Mesendoderm (in vitro differentiated cells): ENCODE data around the gene MMP17.

Experiments
- DNase-seq: peaks from one replicate; pipeline ENCODE4 v3.0.0; 2013
- H2AK5ac ChIP-seq: 2 replicates; pipeline ENCODE4 v1.6.1; 2013; ENCODE audit warnings: low read length, inconsistent platforms
- H2BK120ac ChIP-seq: 2 replicates; pipeline ENCODE4 v1.6.1; 2013; ENCODE audit warnings: low read depth, mild to moderate bottlenecking, low read length, moderate library complexity, mixed read lengths
- H2BK15ac ChIP-seq: replicated peaks from 2 replicates; pipeline ENCODE4 v1.6.1; 2013; ENCODE audit warnings: low read depth, mild to moderate bottlenecking, moderate library complexity
- H2BK5ac ChIP-seq: 2 replicates; pipeline ENCODE4 v1.6.1; 2013; ENCODE audit warnings: low read length, inconsistent platforms
- H3K18ac ChIP-seq: 2 replicates; pipeline ENCODE4 v1.6.1; 2013; ENCODE audit warnings: mild to moderate bottlenecking, low read length, mixed read lengths
- H3K23ac ChIP-seq: one replicate; pipeline ENCODE4 v1.6.1; 2013; ENCODE audit warnings: low read length
- H3K27ac ChIP-seq: 2 replicates; pipeline ENCODE4 v1.5.1; 2013; ENCODE audit warnings: low read depth, mild to moderate bottlenecking, inconsistent platforms, low read length, moderate library complexity
- H3K27me3 ChIP-seq: 2 replicates; pipeline ENCODE4 v1.6.1; 2013; ENCODE audit warnings: low read length, control low read depth, mild to moderate bottlenecking, inconsistent platforms; ENCODE audit not compliant: insufficient read depth, poor library complexity
- H3K36me3 ChIP-seq: 2 replicates; pipeline ENCODE4 v1.6.1; 2013; ENCODE audit warnings: low read length, inconsistent platforms; ENCODE audit not compliant: control insufficient read depth, insufficient read depth
- H3K4ac ChIP-seq: one replicate; pipeline ENCODE4 v1.6.1; 2013; ENCODE audit warnings: low read depth, mild to moderate bottlenecking, low read length, moderate library complexity
- H3K4me1 ChIP-seq: 2 replicates; pipeline ENCODE4 v1.6.1; 2013; ENCODE audit warnings: low read depth, low read length, inconsistent platforms; ENCODE audit not compliant: control insufficient read depth
- H3K4me2 ChIP-seq: 2 replicates; pipeline ENCODE4 v1.6.1; 2013; ENCODE audit warnings: low read length
- H3K4me3 ChIP-seq: 2 replicates; pipeline ENCODE4 v1.5.1; 2013; ENCODE audit warnings: mild to moderate bottlenecking, low read length
- H3K56ac ChIP-seq: one replicate; pipeline ENCODE4 v1.6.1; 2013; ENCODE audit warnings: low read length
- H3K79me1 ChIP-seq: 2 replicates; pipeline ENCODE4 v1.6.1; 2013; ENCODE audit warnings: low read length, inconsistent platforms
- H3K79me2 ChIP-seq: 2 replicates; pipeline ENCODE4 v1.6.1; 2013; ENCODE audit warnings: mild to moderate bottlenecking, low read length; ENCODE audit not compliant: control insufficient read depth, insufficient read depth
- H3K9ac ChIP-seq: 2 replicates; pipeline ENCODE4 v1.6.1; 2013; ENCODE audit warnings: low read length, inconsistent platforms
- H4K5ac ChIP-seq: one replicate; pipeline ENCODE4 v1.6.1; 2013; ENCODE audit warnings: low read length
- H4K8ac ChIP-seq: one replicate; pipeline ENCODE4 v1.6.1; 2013; ENCODE audit warnings: low read depth, mild to moderate bottlenecking, control low read depth, low read length, moderate library complexity
- whole genome bisulfite sequencing: extraction: QIAGEN DNeasy Blood & Tissue Kit; methylation state at CpG from one replicate; pipeline ENCODE4 v1.1.7; 2013; ENCODE audit warnings: low lambda C conversion rate, missing lambda C conversion rate; ENCODE audit not compliant: insufficient coverage; ENCODE audit errors: extremely low coverage; 5-methylcytosine and 5-hydroxymethylcytosine counted together

The MMP17 gene

GRCh38 chr12:131848753-131849152 lies 20.6 kb downstream of the MMP17 start:
- no peak overlapping the region for H3K23ac ChIP-seq
- no peak overlapping the region for H2AK5ac ChIP-seq
- H3K4me3 ChIP-seq, result no peak overlapping the region
- no peaks in the 10 kb centered on the region for H3K79me1 ChIP-seq
- H3K4ac ChIP-seq, result no peak overlapping the region
- H3K9ac ChIP-seq, result no peak overlapping the region
- H3K4me2 ChIP-seq, result no peak overlapping the region
- no peaks in the 10 kb centered on the region for H3K27me3 ChIP-seq
- no peak overlapping the region for H2BK120ac ChIP-seq
- H2BK5ac ChIP-seq, result no peak overlapping the region
- DNase-seq, result no peak
- no peak overlapping the region for H3K18ac ChIP-seq
- no peak overlapping the region for H2BK15ac ChIP-seq
- no peak overlapping the region for H4K5ac ChIP-seq
- no CpG with 5 or more reads among the region's 24 CpGs for WGBS
- H3K36me3 ChIP-seq, result no peaks in the 10 kb centered on the region
- H3K4me1 ChIP-seq, result no peaks in the 10 kb centered on the region
- H3K79me2 ChIP-seq, result no peaks in the 10 kb centered on the region
- H4K8ac ChIP-seq, result no peak overlapping the region
- no peak overlapping the region for H3K56ac ChIP-seq
- no peak overlapping the region for H3K27ac ChIP-seq

- Histone ChIP-seq H3K79me2 (no peaks in the 10 kb centered on the region), H3K4ac (no peak overlapping the region), H3K4me3 (no peak overlapping the region), H3K56ac (no peak overlapping the region), H2BK5ac (no peak overlapping the region), H3K4me2 (no peak overlapping the region), H3K79me1 (no peaks in the 10 kb centered on the region), H2AK5ac (no peak overlapping the region), H3K23ac (no peak overlapping the region), H3K27me3 (no peaks in the 10 kb centered on the region), H4K5ac (no peak overlapping the region), H2BK120ac (no peak overlapping the region), H3K36me3 (no peaks in the 10 kb centered on the region), H2BK15ac (no peak overlapping the region), H3K4me1 (no peaks in the 10 kb centered on the region), H3K9ac (no peak overlapping the region), H3K18ac (no peak overlapping the region), H3K27ac (no peak overlapping the region), H4K8ac (no peak overlapping the region)
- no CpG with 5 or more reads among the region's 47 CpGs for WGBS
- no peak for DNase-seq
Observed at GRCh38 chr12:131849700-131850553, 21.7 kb downstream of the MMP17 start.

- no peak for DNase-seq
- Histone ChIP-seq H3K4ac (no peak overlapping the region), H3K4me3 (no peak overlapping the region), H4K8ac (no peak overlapping the region), H3K4me2 (no peak overlapping the region), H3K79me2 (no peaks in the 10 kb centered on the region), H3K23ac (no peak overlapping the region), H3K18ac (no peak overlapping the region), H3K27me3 (no peaks in the 10 kb centered on the region), H4K5ac (no peak overlapping the region), H3K56ac (no peak overlapping the region), H2BK15ac (no peak overlapping the region), H2BK5ac (no peak overlapping the region), H3K9ac (no peak overlapping the region), H3K4me1 (peaks cover under 1% of the 10 kb centered on the region), H2AK5ac (no peak overlapping the region), H3K36me3 (no peaks in the 10 kb centered on the region), H3K79me1 (no peaks in the 10 kb centered on the region), H2BK120ac (no peak overlapping the region), H3K27ac (no peak overlapping the region)
- no CpG with 5 or more reads among the region's 41 CpGs for WGBS
Observed at GRCh38 chr12:131850856-131851559, 22.8 kb downstream of the MMP17 start.

GRCh38 chr12:131851741-131852550 lies 23.8 kb downstream of the MMP17 start:
- H3K23ac ChIP-seq, result no peak overlapping the region
- no peak overlapping the region for H2AK5ac ChIP-seq
- no peak overlapping the region for H3K4me2 ChIP-seq
- no peaks in the 10 kb centered on the region for H3K36me3 ChIP-seq
- peaks cover 2% of the 10 kb centered on the region for H3K4me1 ChIP-seq
- no CpG with 5 or more reads among the region's 37 CpGs for WGBS
- no peaks in the 10 kb centered on the region for H3K79me2 ChIP-seq
- H4K5ac ChIP-seq, result no peak overlapping the region
- H3K4ac ChIP-seq, result no peak overlapping the region
- H3K79me1 ChIP-seq, result no peaks in the 10 kb centered on the region
- no peak overlapping the region for H3K9ac ChIP-seq
- no peak for DNase-seq
- H2BK120ac ChIP-seq, result no peak overlapping the region
- H3K27me3 ChIP-seq, result no peaks in the 10 kb centered on the region
- H4K8ac ChIP-seq, result no peak overlapping the region
- no peak overlapping the region for H3K56ac ChIP-seq
- H2BK5ac ChIP-seq, result no peak overlapping the region
- no peak overlapping the region for H2BK15ac ChIP-seq
- H3K18ac ChIP-seq, result no peak overlapping the region
- no peak overlapping the region for H3K27ac ChIP-seq
- no peak overlapping the region for H3K4me3 ChIP-seq

- Histone ChIP-seq H3K23ac (no peak overlapping the region), H2BK120ac (no peak overlapping the region), H3K4ac (no peak overlapping the region), H3K18ac (no peak overlapping the region), H4K8ac (no peak overlapping the region), H2BK5ac (no peak overlapping the region), H3K79me1 (no peaks in the 10 kb centered on the region), H3K4me2 (no peak overlapping the region), H3K4me3 (no peak overlapping the region), H2AK5ac (no peak overlapping the region), H2BK15ac (no peak overlapping the region), H3K9ac (no peak overlapping the region), H3K27ac (no peak overlapping the region), H3K4me1 (peaks cover 2% of the 10 kb centered on the region), H3K79me2 (no peaks in the 10 kb centered on the region), H4K5ac (no peak overlapping the region), H3K27me3 (no peaks in the 10 kb centered on the region), H3K36me3 (no peaks in the 10 kb centered on the region), H3K56ac (no peak overlapping the region)
- no CpG with 5 or more reads among the region's 24 CpGs for WGBS
- DNase-seq, result no peak
Observed at GRCh38 chr12:131852551-131853299, 24.5 kb downstream of the MMP17 start.
